Endothelial cell of umbilical vein (primary cell): ENCODE data around the gene ANGPTL7. TPM values are rescaled to one million over a fixed set of nuclear protein-coding genes. Genes with fewer than 3 reads are reported as not detected.

ENCODE experiments used
- Bru-seq: library from RNA; stranded (reverse); fragments of 400-500 nt; gene quantifications from one replicate; lab custom pipeline; 2021; lab: Mats Ljungman, UMichigan
- BruChase-seq, 2 experiments: library from RNA; stranded (reverse); fragments of 400-500 nt; gene quantifications; one replicate each; lab custom pipeline; 2021; lab: Mats Ljungman, UMichigan
- BruUV-seq: library from RNA; stranded (reverse); fragments of 400-500 nt; replicated peaks from 2 replicates; lab custom pipeline; 2021; lab: Mats Ljungman, UMichigan
- CTCF ChIA-PET: fragments of 300-600, 350-600 bp; sonication (Branson Sonifier 250); formaldehyde crosslinking; loops from one replicate; lab custom pipeline; 2021; ENCODE audit warnings: antibody characterized with exemption, inconsistent platforms; lab: Charles Lee
- POLR2A ChIA-PET: fragments of 300-600, 350-600 bp; sonication (Branson Sonifier 250); formaldehyde crosslinking; loops from one replicate; lab custom pipeline; 2021; ENCODE audit warnings: antibody characterized with exemption, inconsistent platforms; lab: Charles Lee
- DNase-seq: peaks from one replicate; pipeline ENCODE4 v3.0.0-alpha.2; 2011; ENCODE audit warnings: low read depth, low spot score
- FAIRE-seq: peaks from 2 replicates; lab custom pipeline; 2011; peaks lifted over from hg19 to GRCh38; lab: Jason Lieb, UNC
- H2AFZ ChIP-seq: 2 replicates; pipeline ENCODE4 v1.6.0; 2012; ENCODE audit warnings: low read depth, low read length, control low read depth, inconsistent platforms
- H3K27ac ChIP-seq: 2 replicates; pipeline ENCODE4 v1.5.1; 2011; ENCODE audit warnings: low read depth, mild to moderate bottlenecking, control low read depth, low read length, moderate library complexity; ENCODE audit not compliant: insufficient read depth
- H3K27me3 ChIP-seq, 2 experiments: 2 replicates each; pipeline versions ENCODE4 v1.6.0 to v1.6.1; 2011; ENCODE audit warnings: low read length in 2 of 2, mixed read lengths in 1 of 2; ENCODE audit not compliant: control insufficient read depth in 2 of 2, insufficient read depth in 2 of 2
- H3K36me3 ChIP-seq, 2 experiments: 2 replicates in 1 of 2; 3 replicates in 1 of 2; pipeline ENCODE4 v1.5.1; 2011; ENCODE audit warnings: low read length in 2 of 2, mild to moderate bottlenecking in 1 of 2, moderate library complexity in 1 of 2; ENCODE audit not compliant: control insufficient read depth in 2 of 2, insufficient read depth in 2 of 2; ENCODE audit errors: extremely low read depth in 1 of 2
- H3K4me1 ChIP-seq: 3 replicates; pipeline ENCODE4 v1.5.1; 2011; ENCODE audit warnings: mild to moderate bottlenecking, low read length; ENCODE audit not compliant: control insufficient read depth, insufficient read depth; ENCODE audit errors: extremely low read depth
- H3K4me2 ChIP-seq: 2 replicates; pipeline ENCODE4 v1.6.1; 2011; ENCODE audit warnings: low read length, control low read depth, mixed read lengths; ENCODE audit not compliant: insufficient read depth
- H3K4me3 ChIP-seq, 3 experiments: fragments of 200-600 bp in 1 of 3; sonication (generic), shearing (Covaris generic) in 1 of 3; replicated peaks in 1 of 3; 2 replicates each; pipeline ENCODE4 v1.5.1; 2011 to 2016; ENCODE audit warnings: control low read depth in 3 of 3, low read length in 3 of 3, mild to moderate bottlenecking in 2 of 3, inconsistent platforms in 1 of 3, low read depth in 1 of 3, moderate library complexity in 1 of 3; ENCODE audit not compliant: insufficient read depth in 1 of 3
- H3K79me2 ChIP-seq: 2 replicates; pipeline ENCODE4 v1.6.0; 2012; ENCODE audit warnings: low read length, inconsistent platforms; ENCODE audit not compliant: control insufficient read depth, insufficient read depth
- H3K9ac ChIP-seq: replicated peaks from 2 replicates; pipeline ENCODE3; 2011; ENCODE audit warnings: low read length, control low read depth; ENCODE audit not compliant: insufficient read depth; ENCODE audit errors: extremely low read depth
- H3K9me1 ChIP-seq: replicated peaks from 3 replicates; pipeline ENCODE4 v1.6.0; 2011; ENCODE audit warnings: mild to moderate bottlenecking, low read length; ENCODE audit not compliant: control insufficient read depth, insufficient read depth; ENCODE audit errors: extremely low read depth
- H3K9me3 ChIP-seq: replicated peaks from 2 replicates; pipeline ENCODE4 v1.5.1; 2012; ENCODE audit warnings: low read length, inconsistent platforms; ENCODE audit not compliant: control insufficient read depth, insufficient read depth
- H4K20me1 ChIP-seq: replicated peaks from 2 replicates; pipeline ENCODE3; 2011; ENCODE audit warnings: mild to moderate bottlenecking, low read length; ENCODE audit not compliant: control insufficient read depth, insufficient read depth; ENCODE audit errors: extremely low read depth
- CTCF ChIP-seq, 2 donors: IDR thresholded peaks; 1 replicate in 1 of 2; 2 replicates in 1 of 2; pipeline ENCODE4 v1.5.1; 2011; ENCODE audit warnings: low read length in 2 of 2, mild to moderate bottlenecking in 2 of 2, moderate library complexity in 2 of 2, control low read depth in 1 of 2, inconsistent platforms in 1 of 2, low read depth in 1 of 2; ENCODE audit not compliant: insufficient read depth in 1 of 2; ENCODE audit errors: extremely low read depth in 1 of 2
- EZH2 ChIP-seq: IDR thresholded peaks from 2 replicates; pipeline ENCODE4 v1.6.1; 2012; ENCODE audit warnings: borderline replicate concordance, low read depth, mild to moderate bottlenecking, moderate library complexity, low read length, inconsistent platforms; ENCODE audit not compliant: severe bottlenecking
- FOS ChIP-seq: IDR thresholded peaks from 2 replicates; pipeline ENCODE4 v1.6.1; 2011; ENCODE audit warnings: mild to moderate bottlenecking, low read length, moderate library complexity, borderline replicate concordance; ENCODE audit not compliant: insufficient read depth
- GATA2 ChIP-seq: IDR thresholded peaks from 2 replicates; pipeline ENCODE4 v1.7.0; 2011; ENCODE audit warnings: low read depth, mild to moderate bottlenecking, moderate library complexity, mixed read lengths, low read length; ENCODE audit not compliant: insufficient read length, insufficient read depth
- JUN ChIP-seq: IDR thresholded peaks from 2 replicates; pipeline ENCODE4 v1.6.1; 2011; ENCODE audit warnings: borderline replicate concordance, low read depth; ENCODE audit not compliant: insufficient read length, insufficient read depth
- MAX ChIP-seq: IDR thresholded peaks from 2 replicates; pipeline ENCODE4 v1.6.1; 2011; ENCODE audit not compliant: insufficient read depth, insufficient read length
- MYC ChIP-seq: IDR thresholded peaks from one replicate; pipeline ENCODE4 v1.6.1; 2011; ENCODE audit warnings: mild to moderate bottlenecking, low read depth, low read length
- POLR2A ChIP-seq: IDR thresholded peaks from 2 replicates; pipeline ENCODE4 v1.6.1; 2012; ENCODE audit warnings: low read depth, mild to moderate bottlenecking, control low read depth, low read length
- POLR2AphosphoS5 ChIP-seq: IDR thresholded peaks from 2 replicates; pipeline ENCODE4 v1.6.1; 2012; ENCODE audit warnings: low read depth, mild to moderate bottlenecking, control low read depth, low read length, moderate library complexity; ENCODE audit not compliant: insufficient read depth
- dilution Hi-C: fragments of 300-500 bp; cut with MboI; formaldehyde crosslinking; loops from one replicate; pipeline ENCODE4 v1.15.0; 2019; ENCODE audit warnings: low sequenced_read_pairs; ENCODE audit not compliant: extremely low pct_ligation_motif_present
- intact Hi-C: fragments of 100-400 bp; cut with micrococcal nuclease; formaldehyde crosslinking; loops from one replicate; pipeline ENCODE4 v1.10.0; 2022
- long read RNA-seq: library from polyadenylated mRNA; stranded (forward); transcript quantifications from one replicate; pipeline ENCODE4 v2.0.0, GENCODE V29; 2021
- polyA minus RNA-seq, 3 experiments: library from RNA; depleted of rRNA, polyadenylated mRNA; stranded (reverse); fragments of >200 nt; gene quantifications; 1 replicate in 1 of 3; 2 replicates in 2 of 3; pipeline ENCODE4 v1.2.3, GENCODE V29; 2011
- polyA plus RNA-seq, 4 experiments: library from polyadenylated mRNA; depleted of rRNA in 3 of 4; stranded (reverse) in 3 of 4; unstranded in 1 of 4; fragments of >200 nt; gene quantifications; 2 replicates each; pipeline versions ENCODE4 v1.2.1 to v1.2.3, GENCODE V29; 2011 to 2012; ENCODE audit warnings: missing spikeins in 1 of 4
- total RNA-seq: library from RNA; stranded (reverse); gene quantifications from 2 replicates; pipeline ENCODE4 v1.2.3, GENCODE V29; 2021

Gene ANGPTL7
- total RNA-seq (not detected in 2 replicates), polyA plus RNA-seq (not detected in 2 replicates), polyA minus RNA-seq (not detected in 2 replicates), Bru-seq, nascent RNA (not detected), BruChase-seq, experiment 1, labeled RNA remaining after a 6-hour chase (not detected), BruChase-seq, experiment 2, labeled RNA remaining after a 2-hour chase (not detected)
- not detected in 2 replicates for polyA plus RNA-seq (2011; cell fraction: cytosol; rRNA removed)
- polyA plus RNA-seq (2011; cell fraction: nucleus; rRNA removed): not detected in 2 replicates
- polyA plus RNA-seq (2012): not detected in 2 replicates
- not detected for polyA minus RNA-seq (2011; cell fraction: cytosol; rRNA and poly(A)+ RNA removed)
- not detected in 2 replicates for polyA minus RNA-seq (2011; cell fraction: nucleus; rRNA and poly(A)+ RNA removed)
- long read RNA-seq: 0 reads

- H3K4me2 ChIP-seq: no peak within 1 kb of the TSS
- TF ChIP-seq MYC: no peak
- no peak for TF ChIP-seq JUN
- no peak for TF ChIP-seq POLR2A
- TF ChIP-seq MAX: no peak
- no peak for TF ChIP-seq FOS
- TF ChIP-seq CTCF (IDR thresholded peaks at IDR 0.05; ENCODE audit: extremely low read depth in 1 of 2, insufficient read depth in 1 of 2, low read depth in 1 of 2, low read length in 2 of 2): no peak
- no peak for TF ChIP-seq POLR2AphosphoS5
- TF ChIP-seq EZH2: no peak
- TF ChIP-seq GATA2: no peak
- H3K27me3 ChIP-seq: no peaks in the 10 kb centered on the region
- no TSS peak for BruUV-seq
- no peak within 1 kb of the TSS for H2AFZ ChIP-seq
- FAIRE-seq (no peak), DNase-seq (no peak)
- no peak within 1 kb of the TSS for H3K4me3 ChIP-seq
- ChIA-PET CTCF (interaction anchor here (1.1 to 1.5 kb wide), 3 partner anchors 43 to 456 kb away, joined by 3 to 4 read pairs (median 3); no protein-coding TSS in a partner anchor), POLR2A (no interaction called here)
- no peaks in the 10 kb centered on the region for H4K20me1 ChIP-seq
- no peaks in the 10 kb centered on the region for H3K4me1 ChIP-seq
- no peaks in the 10 kb centered on the region for H3K79me2 ChIP-seq
- H3K9me1 ChIP-seq: no peaks in the 10 kb centered on the region
- intact Hi-C loops (no loop called here), dilution Hi-C loops (no loop called here)
- H3K27ac ChIP-seq: no peak within 1 kb of the TSS
- peaks cover 21 to 25% of the 10 kb centered on the region in 2 experiments for H3K36me3 ChIP-seq
- H3K9me3 ChIP-seq: no peaks in the 10 kb centered on the region
- H3K9ac ChIP-seq: no peak within 1 kb of the TSS
These were observed at the start of gene ANGPTL7 for GRCh38 chr1:11188858-11189451. Gene ANGPTL7 (plus strand): TSS chr1:11189355. CDS start chr1:11189580, 225 bp downstream.
